ENCODE data around the gene KLHL25. TPM values are rescaled to one million over a fixed set of nuclear protein-coding genes. Genes with fewer than 3 reads are reported as not detected.

KLHL25 gene
- total RNA-seq, 1 donor from 2014 or later: 9.0 TPM

DNA sequence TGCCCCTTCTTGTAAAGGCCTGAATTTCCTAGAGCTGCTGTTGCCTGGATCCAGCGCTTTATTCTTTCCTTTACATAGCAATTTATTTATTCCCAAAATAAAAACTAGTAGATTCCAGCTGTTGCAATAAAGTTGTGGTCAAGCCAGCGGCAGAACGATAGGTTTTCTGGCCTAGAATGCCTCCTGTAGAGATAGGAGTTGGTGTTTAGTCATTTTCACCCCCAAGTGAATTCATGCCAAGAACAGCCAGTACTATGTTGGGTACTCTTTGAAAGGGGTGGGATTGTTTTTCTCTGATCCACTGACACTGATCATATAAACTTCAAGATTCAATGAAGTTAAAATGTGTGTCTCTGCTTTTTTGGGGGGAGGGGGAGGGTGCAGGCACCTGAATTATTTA lies 69.7 kb downstream of the KLHL25 start:
- no peak for DNase-seq
- H3K9me3 Mint-ChIP-seq: no peaks in the 10 kb centered on the region
- peak overlapping the region; percentile 90 for H3K27ac Mint-ChIP-seq
- H3K27me3 Mint-ChIP-seq: no peaks in the 10 kb centered on the region
- H3K36me3 Mint-ChIP-seq (ENCODE audit: low read depth): peaks cover 72% of the 10 kb centered on the region
- intact Hi-C loops (cut with micrococcal nuclease): loop anchor here (2.0 kb wide), 1 partner anchor 18 kb away; no protein-coding TSS in a partner anchor
- peaks cover 33% of the 10 kb centered on the region for H3K4me1 Mint-ChIP-seq
- H3K4me3 Mint-ChIP-seq: no peak overlapping the region

DNA sequence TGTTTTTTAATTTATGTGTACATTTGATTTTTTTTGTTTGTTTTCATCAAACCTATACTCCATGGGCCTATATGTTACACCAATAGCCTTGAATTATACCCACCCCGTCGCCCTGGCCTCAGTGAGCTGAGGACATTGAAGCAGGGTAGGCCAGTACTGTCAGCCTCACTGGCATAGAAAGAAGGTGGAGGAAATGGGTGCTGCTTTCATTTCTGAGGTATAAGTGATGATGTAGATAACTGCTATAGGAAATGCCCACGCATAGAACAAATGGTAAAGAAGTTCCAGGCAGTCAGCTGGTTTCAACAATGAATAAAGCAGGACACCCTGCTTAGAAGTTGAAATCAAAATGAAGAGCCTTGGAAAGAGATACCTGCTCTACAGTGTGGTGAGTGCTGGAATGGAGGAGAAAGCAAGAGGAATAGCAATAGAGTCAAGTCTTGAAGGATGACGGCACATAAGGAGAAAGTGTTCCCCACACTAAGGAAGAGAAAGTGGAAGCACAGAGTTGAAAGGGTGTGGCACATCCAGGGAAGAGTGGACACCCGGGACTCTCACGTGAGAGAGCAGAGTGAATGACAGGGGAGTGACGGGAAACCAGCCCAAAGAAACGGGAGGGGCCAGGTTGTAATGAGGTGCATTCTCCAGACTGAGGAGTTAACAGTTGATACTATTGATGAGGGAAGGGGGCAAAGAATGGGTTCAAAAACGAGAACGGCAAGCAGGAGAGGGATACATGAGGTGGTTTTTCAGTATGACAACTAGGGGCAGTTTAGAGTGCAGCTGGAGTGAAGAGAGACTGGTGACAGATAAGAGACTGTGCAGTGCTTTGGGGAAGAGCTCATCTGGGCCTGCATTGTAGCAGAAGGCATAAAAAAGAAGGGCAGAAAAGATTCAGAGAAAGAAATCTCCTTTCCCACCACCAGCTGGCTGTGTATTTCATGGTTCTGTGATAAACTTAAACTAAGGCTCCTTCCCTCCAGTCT lies 70.5 kb downstream of the KLHL25 start:
- H3K27me3 Mint-ChIP-seq: no peaks in the 10 kb centered on the region
- peak overlapping the region; percentile 67 for H3K4me3 Mint-ChIP-seq
- H3K9me3 Mint-ChIP-seq: no peaks in the 10 kb centered on the region
- DNase-seq: peak; percentile 67
- H3K4me1 Mint-ChIP-seq: peaks cover 30% of the 10 kb centered on the region
- peaks cover 72% of the 10 kb centered on the region for H3K36me3 Mint-ChIP-seq (ENCODE audit: low read depth)
- H3K27ac Mint-ChIP-seq: peak overlapping the region; percentile 90
- intact Hi-C loops (cut with micrococcal nuclease): loop anchor here (1.0 to 5.0 kb wide), 3 partner anchors 17 to 237 kb away; no protein-coding TSS in a partner anchor

DNA sequence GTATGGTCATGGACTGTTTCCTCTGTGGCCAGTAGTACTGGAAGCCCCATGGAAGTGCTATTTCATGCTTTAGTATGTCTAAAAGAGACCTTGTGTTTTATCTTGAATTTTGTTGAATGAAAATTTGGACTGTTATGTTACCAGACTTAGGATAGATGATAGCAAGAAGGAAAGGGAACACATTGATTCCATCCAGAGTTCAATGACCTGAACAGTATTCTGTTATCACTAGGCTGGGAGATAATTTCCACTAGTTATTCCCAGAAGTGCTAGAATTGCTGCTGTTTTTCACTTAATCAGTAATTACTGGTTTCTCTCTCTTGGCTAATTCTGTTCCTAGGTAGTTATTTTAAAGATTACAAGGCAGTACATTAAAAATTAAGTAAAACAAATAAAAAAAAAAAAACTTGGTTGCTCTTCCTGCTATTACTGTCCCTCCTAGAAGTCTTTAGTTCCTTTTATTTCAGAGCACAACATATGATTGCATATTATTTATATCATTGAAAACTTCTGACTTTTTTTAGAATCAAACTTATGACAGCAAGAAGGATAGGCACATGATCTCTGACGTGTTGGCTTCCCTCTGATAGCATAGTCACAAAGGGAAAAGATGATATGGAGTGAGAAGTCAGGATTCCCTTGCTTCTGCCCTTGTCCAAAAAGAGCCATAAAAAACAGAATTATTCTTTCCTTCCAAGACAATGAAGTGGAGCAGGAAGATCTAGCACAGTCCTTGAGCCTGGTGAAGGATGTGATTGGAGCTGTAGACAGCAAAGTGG lies 72.2 kb downstream of the KLHL25 start:
- no peaks in the 10 kb centered on the region for H3K27me3 Mint-ChIP-seq
- no peaks in the 10 kb centered on the region for H3K9me3 Mint-ChIP-seq
- peaks cover 73% of the 10 kb centered on the region for H3K36me3 Mint-ChIP-seq (ENCODE audit: low read depth)
- DNase-seq: no peak
- intact Hi-C loops (cut with micrococcal nuclease): loop anchor here (5.0 kb wide), 1 partner anchor 235 kb away; no protein-coding TSS in a partner anchor
- H3K27ac Mint-ChIP-seq: peak overlapping the region; percentile 7
- H3K4me1 Mint-ChIP-seq: peaks cover 34% of the 10 kb centered on the region
- H3K4me3 Mint-ChIP-seq: no peak overlapping the region

DNA sequence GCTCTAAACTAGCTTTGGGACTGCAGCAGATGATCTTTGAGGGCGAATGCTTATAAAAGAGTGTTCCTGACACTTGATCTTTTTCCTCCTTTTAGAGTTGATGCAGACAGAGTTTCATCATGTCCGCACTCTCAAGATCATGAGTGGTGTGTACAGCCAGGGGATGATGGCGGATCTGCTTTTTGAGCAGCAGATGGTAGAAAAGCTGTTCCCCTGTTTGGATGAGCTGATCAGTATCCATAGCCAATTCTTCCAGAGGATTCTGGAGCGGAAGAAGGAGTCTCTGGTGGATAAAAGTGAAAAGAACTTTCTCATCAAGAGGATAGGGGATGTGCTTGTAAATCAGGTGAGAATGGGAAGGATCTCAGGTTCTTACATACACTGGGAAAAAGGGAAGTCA lies 75.7 kb downstream of the KLHL25 start:
- Mint-ChIP-seq H3K36me3 (ENCODE audit: low read depth) (peaks cover 75% of the 10 kb centered on the region), H3K9me3 (no peaks in the 10 kb centered on the region), H3K4me3 (no peak overlapping the region), H3K27me3 (no peaks in the 10 kb centered on the region), H3K4me1 (peaks cover 33% of the 10 kb centered on the region), H3K27ac (no peak overlapping the region)
- no peak for DNase-seq
- intact Hi-C loops (cut with micrococcal nuclease): no loop called here

DNA sequence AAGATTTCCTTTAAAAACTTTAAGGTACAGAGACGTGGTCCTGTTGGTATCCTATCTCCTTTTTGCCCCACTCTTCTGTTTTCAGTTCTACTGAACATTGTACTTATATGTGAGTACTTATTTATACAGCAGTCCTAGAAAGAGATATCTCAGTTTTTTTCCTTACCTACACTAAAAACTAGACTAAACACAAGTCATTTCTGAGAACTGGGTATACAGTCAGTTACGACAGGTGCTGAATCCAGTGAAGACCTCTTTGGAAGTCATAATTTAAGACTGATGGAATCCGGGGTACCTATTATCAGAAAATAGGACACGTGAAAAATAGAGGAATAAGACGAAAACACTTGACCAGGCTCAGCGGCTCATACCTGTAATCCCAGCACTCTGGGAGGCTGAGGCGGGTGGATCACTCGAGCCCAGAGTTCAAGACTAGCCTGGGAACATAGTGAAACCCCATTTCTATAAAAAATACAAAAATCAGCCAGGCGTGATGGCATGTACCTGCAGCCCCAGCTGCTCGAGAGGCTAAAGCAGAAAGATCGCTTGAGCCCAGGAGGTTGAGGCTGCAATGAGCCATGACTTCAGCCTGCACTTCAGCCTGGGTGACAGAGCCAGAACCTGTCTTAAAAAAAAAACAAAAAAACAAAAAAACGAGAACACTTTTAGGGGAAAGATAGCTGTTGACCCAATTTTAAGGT lies 76.3 kb downstream of the KLHL25 start:
- no peaks in the 10 kb centered on the region for H3K9me3 Mint-ChIP-seq
- H3K36me3 Mint-ChIP-seq (ENCODE audit: low read depth): peaks cover 76% of the 10 kb centered on the region
- H3K27ac Mint-ChIP-seq: no peak overlapping the region
- DNase-seq: no peak
- no peak overlapping the region for H3K4me3 Mint-ChIP-seq
- H3K27me3 Mint-ChIP-seq: no peaks in the 10 kb centered on the region
- peaks cover 30% of the 10 kb centered on the region for H3K4me1 Mint-ChIP-seq
- intact Hi-C loops (cut with micrococcal nuclease): no loop called here

DNA sequence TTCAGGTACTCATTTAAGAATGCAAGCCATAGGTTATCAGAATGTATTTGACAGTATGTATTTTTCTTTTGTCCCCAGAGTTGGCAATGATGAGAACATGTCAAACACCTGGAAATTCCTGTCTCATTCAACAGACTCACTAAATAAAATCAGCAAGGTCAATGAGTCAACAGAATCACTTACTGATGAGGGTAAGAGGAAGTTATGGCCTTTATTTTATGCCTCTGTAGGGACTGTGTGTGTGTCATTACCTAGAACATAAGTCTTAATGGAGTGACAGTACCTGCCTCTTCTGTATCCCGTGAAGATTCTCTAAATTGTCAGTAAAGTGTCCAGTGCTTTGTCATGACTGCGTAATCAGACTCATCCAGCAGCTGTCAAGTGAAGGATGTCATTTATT lies 77.5 kb downstream of the KLHL25 start:
- Mint-ChIP-seq H3K4me3 (no peak overlapping the region), H3K9me3 (no peaks in the 10 kb centered on the region), H3K27ac (peak overlapping the region; percentile 52), H3K36me3 (ENCODE audit: low read depth) (peaks cover 72% of the 10 kb centered on the region), H3K27me3 (no peaks in the 10 kb centered on the region), H3K4me1 (peaks cover 27% of the 10 kb centered on the region)
- intact Hi-C loops (cut with micrococcal nuclease): no loop called here
- DNase-seq: no peak

DNA sequence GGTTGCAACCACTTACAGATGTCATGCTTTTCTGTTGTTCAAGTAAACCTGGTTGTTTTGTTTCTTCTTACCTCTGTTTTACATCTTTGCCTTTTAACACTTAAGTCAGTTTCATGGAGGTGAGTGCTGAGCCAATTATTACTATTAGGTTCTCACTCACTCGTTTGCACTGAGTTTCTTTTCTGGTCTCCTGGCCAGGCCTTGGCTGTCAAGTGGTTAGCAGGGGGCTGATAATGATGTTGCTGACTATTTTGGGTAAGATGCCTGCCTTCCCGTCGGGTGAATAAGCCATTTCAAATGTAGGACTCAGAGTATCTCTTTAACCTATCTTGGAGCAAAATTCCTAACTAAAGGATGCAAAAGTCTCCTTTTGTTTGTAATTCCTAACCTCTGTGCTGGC lies 78.5 kb downstream of the KLHL25 start:
- Mint-ChIP-seq H3K36me3 (ENCODE audit: low read depth) (peaks cover 74% of the 10 kb centered on the region), H3K27ac (no peak overlapping the region), H3K9me3 (no peaks in the 10 kb centered on the region), H3K4me3 (no peak overlapping the region), H3K27me3 (no peaks in the 10 kb centered on the region), H3K4me1 (peaks cover 35% of the 10 kb centered on the region)
- no peak for DNase-seq
- intact Hi-C loops (cut with micrococcal nuclease): no loop called here

DNA sequence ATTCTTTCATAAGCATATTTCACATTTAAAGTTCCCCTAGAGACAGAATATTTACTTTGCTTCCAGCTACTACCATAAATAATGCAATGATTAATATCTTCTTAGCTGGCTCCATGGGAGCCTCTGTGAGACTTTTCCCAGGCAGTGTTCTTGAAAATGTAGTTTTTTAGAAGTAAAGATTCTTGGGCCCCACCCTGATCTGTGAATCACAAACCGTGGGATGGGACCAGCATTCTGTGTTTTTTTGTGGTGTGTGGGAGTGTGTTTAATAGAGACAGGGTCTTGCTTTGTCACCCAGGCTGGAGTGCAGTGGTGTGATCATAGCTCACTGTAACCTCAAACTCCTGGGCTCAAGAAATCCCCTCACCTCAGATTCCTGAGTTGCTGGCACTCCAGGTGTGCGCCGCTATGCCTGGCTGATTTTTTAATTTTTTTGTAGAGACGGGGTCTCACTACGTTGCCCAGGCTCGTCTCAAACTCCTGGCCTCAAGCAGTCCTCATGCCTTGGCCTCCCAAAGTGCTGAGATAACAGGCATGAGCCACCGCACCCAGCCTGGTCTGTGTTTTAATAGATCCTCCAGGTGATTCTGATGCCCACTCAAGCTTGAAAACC lies 83.0 kb downstream of the KLHL25 start:
- Mint-ChIP-seq H3K9me3 (no peaks in the 10 kb centered on the region), H3K4me3 (peak overlapping the region; percentile 59), H3K27ac (peak overlapping the region; percentile 66), H3K27me3 (no peaks in the 10 kb centered on the region), H3K4me1 (peaks cover 46% of the 10 kb centered on the region), H3K36me3 (ENCODE audit: low read depth) (peaks cover 59% of the 10 kb centered on the region)
- DNase-seq: no peak
- intact Hi-C loops (cut with micrococcal nuclease): no loop called here

DNA sequence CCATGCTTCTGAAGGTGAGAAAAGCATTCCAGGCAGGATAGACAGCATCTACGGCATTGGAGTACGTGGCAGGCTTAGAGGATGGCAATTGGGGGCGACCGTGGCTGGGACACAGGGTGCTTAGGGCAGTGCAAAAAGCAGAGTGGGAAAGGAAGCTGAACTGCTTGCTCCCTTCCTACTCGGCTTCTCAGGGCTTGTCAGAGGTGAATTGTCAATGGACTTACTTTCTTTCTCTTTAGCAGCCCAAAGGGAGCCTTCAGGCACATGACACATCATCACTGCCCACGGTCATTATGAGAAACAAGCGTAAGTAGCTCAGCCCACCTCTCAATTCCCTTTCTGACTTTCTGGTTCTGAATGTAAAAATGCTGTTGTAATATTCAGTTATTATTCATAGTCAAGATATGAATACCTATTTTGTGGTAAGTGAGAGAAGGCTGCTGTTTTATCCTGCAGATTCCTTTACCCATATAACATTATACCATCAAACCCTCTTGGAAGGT lies 84.3 kb downstream of the KLHL25 start:
- H3K4me3 Mint-ChIP-seq: peak overlapping the region; percentile 13
- no peaks in the 10 kb centered on the region for H3K27me3 Mint-ChIP-seq
- peaks cover 53% of the 10 kb centered on the region for H3K4me1 Mint-ChIP-seq
- H3K9me3 Mint-ChIP-seq: no peaks in the 10 kb centered on the region
- peak overlapping the region; percentile 80 for H3K27ac Mint-ChIP-seq
- peaks cover 51% of the 10 kb centered on the region for H3K36me3 Mint-ChIP-seq (ENCODE audit: low read depth)
- DNase-seq: no peak
- intact Hi-C loops (cut with micrococcal nuclease): loop anchor here (1.0 kb wide), 1 partner anchor 168 kb away; no protein-coding TSS in a partner anchor

All from activated CD4-positive, alpha-beta T cell treated with anti-CD3 and anti-CD28 coated beads, Interleukin-2, amount 10 ng/mL, durations not matched to agents 24 days and 14 days (primary cell).